HCT116 (cell line): ENCODE data around the gene PEX11B. TPM values are rescaled to one million over a fixed set of nuclear protein-coding genes. Genes with fewer than 3 reads are reported as not detected.
A peak's percentile ranks its signal among the peaks of the same experiment; 100 is the strongest.

Source experiments
- ATAC-seq: fragments of 200-7000 bp; cut with Tn5 transposase; 2 replicates; pipeline ENCODE4 v1.9.1; 2020; ENCODE audit warnings: mild to moderate bottlenecking, moderate library complexity
- BruUV-seq: library from RNA; stranded (reverse); fragments of 400-500 nt; replicated peaks from 2 replicates; lab custom pipeline; 2021; lab: Mats Ljungman, UMichigan
- CTCF ChIA-PET: fragments of 300-600 bp; sonication (Branson Sonifier 250); formaldehyde crosslinking; loops from one replicate; lab custom pipeline; 2021; ENCODE audit warnings: antibody characterized with exemption; lab: Charles Lee
- POLR2A ChIA-PET: fragments of 300-600, 350-600 bp; sonication (Branson Sonifier 250); formaldehyde crosslinking; loops from one replicate; lab custom pipeline; 2021; ENCODE audit warnings: antibody characterized with exemption; lab: Charles Lee
- RAD21 ChIA-PET, 2 experiments: fragments of 300-600 bp; sonication (Branson Sonifier 250); formaldehyde crosslinking; loops; one replicate each; lab custom pipeline; 2023; ENCODE audit warnings: low total read pairs in 2 of 2; ENCODE audit not compliant: uncharacterized antibody in 2 of 2, unreplicated experiment in 2 of 2, low non-redundant PET in 1 of 2; lab: Charles Lee
- DNase-seq: peaks from one replicate; pipeline ENCODE4 v3.0.0-alpha.2; 2010; ENCODE audit warnings: low read depth, low spot score
- H2AFZ ChIP-seq: fragments of 200-600 bp; shearing (Covaris generic), sonication (generic); 2 replicates; pipeline ENCODE4 v1.6.1; 2017; ENCODE audit warnings: low read depth, mixed run types, mixed read lengths, antibody characterized with exemption, low read length; ENCODE audit not compliant: poor library complexity, severe bottlenecking
- H3K27ac ChIP-seq: 2 replicates; pipeline ENCODE4 v1.5.1; 2012; ENCODE audit warnings: low read depth, low read length
- H3K27me3 ChIP-seq: fragments of 200-600 bp; sonication (generic); 2 replicates; pipeline ENCODE4 v1.6.1; 2016; ENCODE audit warnings: mixed run types, low read length, mixed read lengths; ENCODE audit not compliant: insufficient read depth
- H3K36me3 ChIP-seq, 2 experiments: fragments of 200-500 bp in 1 of 2; fragments of 200-600 bp in 1 of 2; sonication (Bioruptor generic) in 1 of 2; sonication (generic) in 1 of 2; 2 replicates each; pipeline versions ENCODE4 v1.5.1 to v1.6.1; 2014 to 2016; ENCODE audit warnings: low read length in 2 of 2, inconsistent platforms in 1 of 2, mixed read lengths in 1 of 2, mixed run types in 1 of 2; ENCODE audit not compliant: insufficient read depth in 2 of 2, control insufficient read depth in 1 of 2
- H3K4me1 ChIP-seq, 2 experiments: fragments of 200-600 bp in 1 of 2; sonication (generic) in 1 of 2; 2 replicates each; pipeline versions ENCODE4 v1.5.1 to v1.6.1; 2012 to 2017; ENCODE audit warnings: low read length in 2 of 2, inconsistent platforms in 1 of 2, mild to moderate bottlenecking in 1 of 2, mixed read lengths in 1 of 2, mixed run types in 1 of 2, moderate library complexity in 1 of 2; ENCODE audit not compliant: insufficient read depth in 2 of 2, control insufficient read depth in 1 of 2
- H3K4me2 ChIP-seq: fragments of 200-600 bp; sonication (generic); 2 replicates; pipeline ENCODE4 v1.6.1; 2017; ENCODE audit warnings: mixed run types, low read length, mixed read lengths
- H3K4me3 ChIP-seq, 2 experiments: fragments of 200-600 bp in 1 of 2; sonication (generic) in 1 of 2; replicated peaks in 1 of 2; 2 replicates each; pipeline ENCODE4 v1.5.1; 2011 to 2016; ENCODE audit warnings: low read length in 2 of 2, control low read depth in 1 of 2, low read depth in 1 of 2, mild to moderate bottlenecking in 1 of 2, mixed read lengths in 1 of 2, mixed run types in 1 of 2
- H3K79me2 ChIP-seq: fragments of 200-600 bp; sonication (generic); 2 replicates; pipeline ENCODE4 v1.6.1; 2017; ENCODE audit warnings: mild to moderate bottlenecking, mixed run types, low read length, moderate library complexity, mixed read lengths; ENCODE audit not compliant: insufficient read depth
- H3K9ac ChIP-seq: fragments of 200-600 bp; sonication (generic); 2 replicates; pipeline ENCODE4 v1.6.1; 2016; ENCODE audit warnings: low read length, mixed read lengths
- H3K9me2 ChIP-seq: fragments of 200-600 bp; sonication (generic), shearing (Covaris generic); 2 replicates; pipeline ENCODE4 v1.6.1; 2017; ENCODE audit warnings: mixed run types, mild to moderate bottlenecking, moderate library complexity; ENCODE audit not compliant: insufficient read depth
- H3K9me3 ChIP-seq, 2 experiments: fragments of 200-500 bp in 1 of 2; fragments of 200-600 bp in 1 of 2; sonication (Bioruptor generic) in 1 of 2; sonication (generic) in 1 of 2; 2 replicates each; pipeline ENCODE4 v1.6.1; 2014 to 2017; ENCODE audit warnings: low read length in 2 of 2, mixed read lengths in 2 of 2, inconsistent platforms in 1 of 2, low read depth in 1 of 2, mild to moderate bottlenecking in 1 of 2, mixed run types in 1 of 2, moderate library complexity in 1 of 2; ENCODE audit not compliant: control insufficient read depth in 1 of 2, insufficient read depth in 1 of 2
- H4K20me1 ChIP-seq: fragments of 200-600 bp; sonication (generic), shearing (Covaris generic); 2 replicates; pipeline ENCODE4 v1.6.1; 2017; ENCODE audit warnings: mixed run types, mild to moderate bottlenecking, moderate library complexity; ENCODE audit not compliant: insufficient read depth
- CBX3 ChIP-seq: IDR thresholded peaks from 2 replicates; pipeline ENCODE4 v1.6.1; 2012; ENCODE audit warnings: low read depth
- CEBPB ChIP-seq: IDR thresholded peaks from 2 replicates; pipeline ENCODE4 v1.6.1; 2012; ENCODE audit warnings: low read depth
- CTCF ChIP-seq, 3 experiments: fragments of 200-600 bp in 1 of 3; sonication (generic) in 1 of 3; IDR thresholded peaks in 2 of 3; conservative IDR thresholded peaks in 1 of 3; 2 replicates each; pipeline ENCODE4 v1.5.1; 2012 to 2017; ENCODE audit warnings: low read depth in 2 of 3, low read length in 2 of 3, antibody characterized with exemption in 1 of 3, borderline replicate concordance in 1 of 3, control low read depth in 1 of 3, mild to moderate bottlenecking in 1 of 3, mixed read lengths in 1 of 3, mixed run types in 1 of 3, moderate library complexity in 1 of 3; ENCODE audit not compliant: insufficient read depth in 1 of 3
- EZH2 ChIP-seq: fragments of 200-600 bp; sonication (generic); IDR thresholded peaks from 2 replicates; pipeline ENCODE4 v1.6.1; 2017; ENCODE audit warnings: antibody characterized with exemption, mixed run types
- EZH2phosphoT487 ChIP-seq: fragments of 200-600 bp; IDR thresholded peaks from 2 replicates; pipeline ENCODE4 v1.6.1; 2018; ENCODE audit warnings: antibody characterized with exemption, borderline replicate concordance
- FOSL1 ChIP-seq: IDR thresholded peaks from 2 replicates; pipeline ENCODE4 v1.6.1; 2012; ENCODE audit warnings: low read depth
- JUND ChIP-seq: IDR thresholded peaks from 2 replicates; pipeline ENCODE4 v1.6.1; 2012
- MAX ChIP-seq: IDR thresholded peaks from 2 replicates; pipeline ENCODE4 v1.6.1; 2012
- POLR2A ChIP-seq: IDR thresholded peaks from 2 replicates; pipeline ENCODE4 v1.7.0; 2011; ENCODE audit warnings: borderline replicate concordance; ENCODE audit not compliant: insufficient read depth, insufficient read length; ENCODE audit errors: extremely low read depth
- POLR2AphosphoS5 ChIP-seq: IDR thresholded peaks from 2 replicates; pipeline ENCODE4 v1.6.1; 2011; ENCODE audit warnings: mild to moderate bottlenecking, low read depth, low read length, moderate library complexity
- RAD21 ChIP-seq: IDR thresholded peaks from 2 replicates; pipeline ENCODE4 v1.6.1; 2012; ENCODE audit warnings: low read depth, mild to moderate bottlenecking
- REST ChIP-seq: IDR thresholded peaks from 2 replicates; pipeline ENCODE4 v1.6.1; 2012; ENCODE audit warnings: low read depth
- SIN3A ChIP-seq: IDR thresholded peaks from 2 replicates; pipeline ENCODE4 v1.6.1; 2012; ENCODE audit warnings: low read depth
- SP1 ChIP-seq: IDR thresholded peaks from 2 replicates; pipeline ENCODE4 v1.6.1; 2012; ENCODE audit warnings: low read depth
- SRF ChIP-seq: IDR thresholded peaks from 2 replicates; pipeline ENCODE4 v1.6.1; 2012; ENCODE audit warnings: low read depth
- TCF7L2 ChIP-seq: IDR thresholded peaks from 2 replicates; pipeline ENCODE4 v1.7.0; 2011; ENCODE audit warnings: borderline replicate concordance, inconsistent platforms; ENCODE audit not compliant: insufficient read depth, insufficient read length; ENCODE audit errors: extremely low read depth
- YY1 ChIP-seq: IDR thresholded peaks from 2 replicates; pipeline ENCODE4 v1.6.1; 2011; ENCODE audit warnings: low read length, low read depth, moderate library complexity, mild to moderate bottlenecking; ENCODE audit not compliant: insufficient replicate concordance; ENCODE audit errors: extremely low read depth
- ZBTB33 ChIP-seq: IDR thresholded peaks from 2 replicates; pipeline ENCODE4 v1.6.1; 2011; ENCODE audit warnings: mild to moderate bottlenecking, low read length, moderate library complexity; ENCODE audit not compliant: insufficient replicate concordance; ENCODE audit errors: extremely low read depth
- ZFX ChIP-seq: fragments of 450-650 bp; IDR thresholded peaks from 2 replicates; pipeline ENCODE4 v1.6.1; 2017
- intact Hi-C: fragments of 100-400 bp; cut with micrococcal nuclease; formaldehyde crosslinking; loops from 2 replicates; pipeline ENCODE4 v1.10.0; 2022
- total RNA-seq: library from RNA; stranded (reverse); gene quantifications from one replicate; pipeline ENCODE4 v1.2.1, GENCODE V29; 2021; ENCODE audit not compliant: unreplicated experiment

The PEX11B gene
- total RNA-seq, 1 experiment from 2014 or later = 20.9 TPM

- Histone ChIP-seq H4K20me1 (no peaks in the 10 kb centered on the region), H3K27me3 (no peaks in the 10 kb centered on the region), H3K9ac (no peak overlapping the region), H3K27ac (peak overlapping the region; percentile 78), H3K4me2 (no peak overlapping the region), H3K9me3 (no peaks in the 10 kb centered on the region), H3K36me3 (no peaks in the 10 kb centered on the region), H3K79me2 (no peaks in the 10 kb centered on the region), H2AFZ (no peak overlapping the region), H3K4me3 (no peak overlapping the region), H3K4me1 (peaks cover 28 to 29% of the 10 kb centered on the region in 2 experiments), H3K9me2 (no peaks in the 10 kb centered on the region)
- ChIA-PET CTCF (interaction anchor here (1.3 to 2.9 kb wide), 3 partner anchors 14 to 114 kb away, joined by 3 to 19 read pairs (median 19); partner anchors contain the start of gene ITGA10), RAD21 (no interaction called here), POLR2A (interaction anchor here (1.2 to 2.0 kb wide), 2 partner anchors 34 to 159 kb away, joined by 5 to 14 read pairs; partner anchors contain the start of gene RBM8A)
- TF ChIP-seq CBX3 (no peak), JUND (no peak), POLR2AphosphoS5 (no peak), SIN3A (no peak), FOSL1 (no peak), EZH2phosphoT487 (no peak), ZBTB33 (no peak), TCF7L2 (no peak), CTCF (IDR thresholded peaks at IDR 0.05 in 2 of 3, conservative IDR thresholded peaks at IDR 0.05 in 1 of 3; ENCODE audit: borderline replicate concordance in 1 of 3, insufficient read depth in 1 of 3, low read depth in 2 of 3, low read length in 2 of 3) (no peak), CEBPB (no peak), POLR2A (no peak), SRF (no peak), EZH2 (no peak), REST (no peak), RAD21 (no peak), YY1 (no peak), ZFX (no peak), MAX (no peak), SP1 (no peak)
- DNase-seq = no peak
- intact Hi-C loops = loop anchor here (5.0 kb wide), 1 partner anchor 84 kb away; no protein-coding TSS in a partner anchor
- no peak for ATAC-seq
- BruUV-seq = no TSS peak
These were observed 25.0 kb downstream of the PEX11B start for GRCh38 chr1:145893306-145894055.
